Activated CD8-positive, alpha-beta T cell treated with anti-CD3 and anti-CD28 coated beads for 36 hours (primary cell): ENCODE data around the gene FAM78B. TPM values are rescaled to one million over a fixed set of nuclear protein-coding genes. Genes with fewer than 3 reads are reported as not detected.

Experiments used
- ATAC-seq: fragments of 200-7000 bp; cut with Tn5 transposase; one replicate; pipeline ENCODE4 v1.10.0; 2021; ENCODE audit warnings: mild to moderate bottlenecking, moderate library complexity
- CTCF ChIA-PET: fragments of 350-600 bp; sonication (Branson Sonifier 250); formaldehyde crosslinking; loops from one replicate; lab custom pipeline; 2021; ENCODE audit warnings: antibody characterized with exemption; lab: Charles Lee
- POLR2A ChIA-PET: fragments of 350-600 bp; sonication (Branson Sonifier 250); formaldehyde crosslinking; loops from one replicate; lab custom pipeline; 2021; ENCODE audit warnings: antibody characterized with exemption; lab: Charles Lee
- DNase-seq: peaks from one replicate; pipeline ENCODE4 v3.0.0-alpha.2; 2020
- H3K27ac Mint-ChIP-seq: one replicate; pipeline ENCODE4 v1.8.0; 2021; ENCODE audit warnings: mild to moderate bottlenecking, mixed read lengths
- H3K27me3 Mint-ChIP-seq: one replicate; pipeline ENCODE4 v1.8.0; 2021; ENCODE audit warnings: mixed read lengths
- H3K36me3 Mint-ChIP-seq: one replicate; pipeline ENCODE4 v1.8.0; 2021; ENCODE audit warnings: low read depth, mixed read lengths
- H3K4me1 Mint-ChIP-seq: one replicate; pipeline ENCODE4 v1.8.0; 2021; ENCODE audit warnings: low read depth, mixed read lengths
- H3K4me3 Mint-ChIP-seq: one replicate; pipeline ENCODE4 v1.8.0; 2021; ENCODE audit warnings: mild to moderate bottlenecking, moderate library complexity, mixed read lengths
- H3K9me3 Mint-ChIP-seq: one replicate; pipeline ENCODE4 v1.8.0; 2021; ENCODE audit warnings: mixed read lengths
- intact Hi-C: fragments of 100-400 bp; cut with micrococcal nuclease; formaldehyde crosslinking; loops from one replicate; pipeline ENCODE4 v1.10.0; 2022
- total RNA-seq, 2 experiments: library from RNA; stranded (reverse); gene quantifications; one replicate each; pipeline ENCODE4 v1.2.3, GENCODE V29; 2021
- TF ChIP-seq, protein P1 (sequence below): fragments of 200-600 bp; IDR thresholded peaks from one replicate; pipeline ENCODE4 v1.8.0; 2022; ENCODE audit warnings: antibody characterized with exemption, mild to moderate bottlenecking

The FAM78B gene
- total RNA-seq, 2 experiments from 2014 or later: 0.20 TPM; not detected in 1

DNA sequence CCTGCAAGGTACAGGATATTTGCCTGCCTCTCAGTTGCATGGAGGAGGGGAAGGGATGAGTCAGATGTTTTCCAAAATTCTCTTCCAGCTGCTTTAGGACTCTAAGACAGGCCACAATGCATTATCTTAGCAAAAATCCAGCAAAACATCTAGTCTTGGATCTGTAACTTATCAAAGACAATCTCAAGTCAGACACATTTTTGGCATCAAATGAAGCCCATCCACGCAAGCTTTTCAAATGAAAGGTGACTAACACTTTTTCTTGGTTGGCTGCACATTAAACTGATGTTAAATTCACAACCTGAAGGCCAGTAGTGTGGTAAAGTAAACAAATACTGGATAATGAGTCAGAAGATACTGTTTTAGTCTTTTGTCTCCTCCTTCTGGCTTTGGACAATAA is 21.3 kb downstream of the FAM78B start:
- no peak overlapping the region for H3K27ac Mint-ChIP-seq
- H3K27me3 Mint-ChIP-seq: peaks cover 2% of the 10 kb centered on the region
- H3K4me3 Mint-ChIP-seq: no peak overlapping the region
- DNase-seq: no peak
- POLR2A ChIA-PET: no interaction called here
- H3K9me3 Mint-ChIP-seq: no peaks in the 10 kb centered on the region
- intact Hi-C loops: no loop called here
- no peaks in the 10 kb centered on the region for H3K36me3 Mint-ChIP-seq
- TF ChIP-seq, protein P1, sequence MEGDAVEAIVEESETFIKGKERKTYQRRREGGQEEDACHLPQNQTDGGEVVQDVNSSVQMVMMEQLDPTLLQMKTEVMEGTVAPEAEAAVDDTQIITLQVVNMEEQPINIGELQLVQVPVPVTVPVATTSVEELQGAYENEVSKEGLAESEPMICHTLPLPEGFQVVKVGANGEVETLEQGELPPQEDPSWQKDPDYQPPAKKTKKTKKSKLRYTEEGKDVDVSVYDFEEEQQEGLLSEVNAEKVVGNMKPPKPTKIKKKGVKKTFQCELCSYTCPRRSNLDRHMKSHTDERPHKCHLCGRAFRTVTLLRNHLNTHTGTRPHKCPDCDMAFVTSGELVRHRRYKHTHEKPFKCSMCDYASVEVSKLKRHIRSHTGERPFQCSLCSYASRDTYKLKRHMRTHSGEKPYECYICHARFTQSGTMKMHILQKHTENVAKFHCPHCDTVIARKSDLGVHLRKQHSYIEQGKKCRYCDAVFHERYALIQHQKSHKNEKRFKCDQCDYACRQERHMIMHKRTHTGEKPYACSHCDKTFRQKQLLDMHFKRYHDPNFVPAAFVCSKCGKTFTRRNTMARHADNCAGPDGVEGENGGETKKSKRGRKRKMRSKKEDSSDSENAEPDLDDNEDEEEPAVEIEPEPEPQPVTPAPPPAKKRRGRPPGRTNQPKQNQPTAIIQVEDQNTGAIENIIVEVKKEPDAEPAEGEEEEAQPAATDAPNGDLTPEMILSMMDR: no peak
- no peaks in the 10 kb centered on the region for H3K4me1 Mint-ChIP-seq
- ATAC-seq: no peak
- CTCF ChIA-PET: no interaction called here

DNA sequence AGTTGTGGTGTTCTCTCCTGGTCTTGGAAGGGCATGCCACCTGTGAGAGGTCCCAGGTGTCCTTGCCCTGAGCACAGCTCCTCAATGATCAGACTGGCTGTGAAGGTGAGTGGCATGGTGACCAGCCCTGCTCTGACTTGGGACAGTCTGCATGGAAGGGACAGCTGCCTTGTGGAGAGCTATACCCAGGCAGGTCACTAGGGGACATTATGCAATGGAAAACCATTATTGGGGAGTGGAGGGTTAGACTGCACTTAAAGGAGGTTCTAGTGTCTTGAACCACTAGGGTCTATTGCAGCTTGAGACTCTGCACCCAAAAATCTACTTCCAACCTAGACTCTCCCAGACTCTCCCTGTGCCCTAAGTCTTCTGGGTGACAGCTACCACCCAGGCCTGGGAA is 24.8 kb downstream of the FAM78B start:
- H3K9me3 Mint-ChIP-seq: no peaks in the 10 kb centered on the region
- ATAC-seq (no peak), DNase-seq (no peak)
- ChIA-PET CTCF (no interaction called here), POLR2A (no interaction called here)
- no peak overlapping the region for H3K27ac Mint-ChIP-seq
- no peaks in the 10 kb centered on the region for H3K36me3 Mint-ChIP-seq
- TF ChIP-seq, protein P1: no peak
- H3K4me1 Mint-ChIP-seq: no peaks in the 10 kb centered on the region
- intact Hi-C loops: no loop called here
- H3K4me3 Mint-ChIP-seq: no peak overlapping the region
- peaks cover 4% of the 10 kb centered on the region for H3K27me3 Mint-ChIP-seq

DNA sequence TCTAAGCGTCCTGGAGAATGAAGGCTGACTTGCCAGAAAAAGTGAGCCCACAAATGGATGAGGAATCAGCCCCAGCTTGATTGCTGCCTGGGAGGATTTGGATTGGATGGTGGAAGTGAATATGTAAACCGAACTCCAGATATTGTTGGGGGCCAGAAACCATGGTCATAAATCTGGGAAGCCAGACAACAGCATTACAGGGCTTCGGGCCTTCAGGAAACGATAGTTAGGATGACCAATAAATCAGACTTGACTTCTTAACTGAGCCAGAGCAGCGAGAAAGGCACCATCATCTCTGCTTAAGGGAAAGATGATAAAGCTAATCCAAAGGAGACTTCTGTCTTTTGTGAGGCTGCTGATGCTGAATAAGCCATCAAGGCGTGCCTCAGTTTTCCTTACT is 26.6 kb downstream of the FAM78B start:
- H3K4me3 Mint-ChIP-seq: no peak overlapping the region
- POLR2A ChIA-PET: no interaction called here

DNA sequence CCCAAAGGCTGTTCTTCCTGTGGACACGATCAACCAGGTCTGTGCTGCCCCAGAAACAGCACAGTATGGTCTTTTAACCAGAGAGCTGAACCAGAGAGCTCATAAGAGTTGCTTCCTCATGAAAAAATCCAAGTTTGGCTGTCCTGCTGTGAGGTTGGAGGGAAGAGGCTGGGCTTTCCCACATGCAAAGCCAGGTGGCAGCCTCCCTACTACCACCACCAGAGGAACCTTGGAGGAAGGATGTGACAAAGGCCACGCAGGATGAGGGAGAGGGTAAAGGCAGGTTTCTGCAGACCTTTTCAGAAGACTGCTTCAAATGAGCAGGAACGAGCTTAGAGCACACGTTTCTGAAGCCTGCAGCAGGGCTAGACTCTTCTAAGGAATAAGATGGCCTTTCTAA is 27.1 kb downstream of the FAM78B start:
- TF ChIP-seq, protein P1: no peak

More for the DNA sequence above, 26.6 kb downstream of the FAM78B start:
- H3K4me1 Mint-ChIP-seq: no peaks in the 10 kb centered on the region
- H3K36me3 Mint-ChIP-seq: no peaks in the 10 kb centered on the region
- TF ChIP-seq, protein P1: no peak
- peaks cover 4% of the 10 kb centered on the region for H3K27me3 Mint-ChIP-seq
- CTCF ChIA-PET: no interaction called here
- H3K27ac Mint-ChIP-seq: no peak overlapping the region
- ATAC-seq: no peak
- intact Hi-C loops: no loop called here
- H3K9me3 Mint-ChIP-seq: no peaks in the 10 kb centered on the region
- no peak for DNase-seq

DNA sequence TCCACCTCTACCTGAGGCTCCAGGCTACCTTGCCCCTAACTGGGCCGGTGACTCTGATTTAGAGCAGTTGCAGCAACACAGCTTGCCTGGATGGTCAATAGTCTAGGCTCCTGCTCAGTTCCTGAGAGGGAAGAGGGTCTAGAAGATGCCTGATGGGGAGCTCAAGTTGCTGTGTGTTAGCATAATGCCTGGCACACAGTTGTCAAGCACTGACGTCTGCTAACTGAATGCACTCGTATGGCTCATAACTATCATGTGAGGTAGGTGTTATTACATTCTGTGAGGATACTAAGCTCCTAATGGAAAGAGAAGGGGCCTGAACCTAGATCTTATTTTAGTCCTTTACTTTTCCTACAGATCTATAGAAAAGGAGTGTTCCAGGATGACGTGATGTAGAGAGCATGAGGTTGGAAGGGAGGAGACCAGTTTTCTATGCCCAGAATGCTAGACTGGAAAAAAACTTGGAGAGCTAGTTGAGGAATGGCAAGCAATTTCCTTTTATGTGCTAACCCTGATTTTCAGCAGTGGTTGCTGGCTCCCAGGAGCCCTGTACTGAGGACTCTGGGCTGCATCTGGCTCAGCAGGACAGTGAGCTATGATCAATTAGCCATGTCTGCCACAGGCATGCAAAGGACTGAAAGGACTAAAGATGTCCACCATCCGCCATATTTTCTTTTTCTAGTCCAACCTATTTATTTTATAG is 30.0 kb downstream of the FAM78B start:
- ChIA-PET POLR2A (no interaction called here), CTCF (no interaction called here)
- TF ChIP-seq, protein P1: no peak
- Mint-ChIP-seq H3K4me3 (no peak overlapping the region), H3K9me3 (no peaks in the 10 kb centered on the region), H3K27me3 (peaks cover 4% of the 10 kb centered on the region), H3K36me3 (no peaks in the 10 kb centered on the region), H3K27ac (no peak overlapping the region), H3K4me1 (no peaks in the 10 kb centered on the region)
- no peak for ATAC-seq
- intact Hi-C loops: no loop called here
- DNase-seq: no peak

More for the DNA sequence above, 27.1 kb downstream of the FAM78B start:
- no peak overlapping the region for H3K27ac Mint-ChIP-seq
- no peak for DNase-seq
- no peak for ATAC-seq
- intact Hi-C loops: no loop called here
- no peak overlapping the region for H3K4me3 Mint-ChIP-seq
- H3K36me3 Mint-ChIP-seq: no peaks in the 10 kb centered on the region
- no peaks in the 10 kb centered on the region for H3K9me3 Mint-ChIP-seq
- POLR2A ChIA-PET: no interaction called here
- H3K27me3 Mint-ChIP-seq: peaks cover 4% of the 10 kb centered on the region
- no peaks in the 10 kb centered on the region for H3K4me1 Mint-ChIP-seq
- CTCF ChIA-PET: no interaction called here
